ENCODE data around the gene ZCCHC24. TPM values are rescaled to one million over a fixed set of nuclear protein-coding genes. Genes with fewer than 3 reads are reported as not detected.
A peak's percentile ranks its signal among the peaks of the same experiment; 100 is the strongest.

Gene ZCCHC24
- total and polyA plus RNA-seq, 2 of the 8 experiments (the other 6 are each of a cell fraction or from before 2014, with no cell fraction given), result 3.9 to 6.9 TPM

DNA sequence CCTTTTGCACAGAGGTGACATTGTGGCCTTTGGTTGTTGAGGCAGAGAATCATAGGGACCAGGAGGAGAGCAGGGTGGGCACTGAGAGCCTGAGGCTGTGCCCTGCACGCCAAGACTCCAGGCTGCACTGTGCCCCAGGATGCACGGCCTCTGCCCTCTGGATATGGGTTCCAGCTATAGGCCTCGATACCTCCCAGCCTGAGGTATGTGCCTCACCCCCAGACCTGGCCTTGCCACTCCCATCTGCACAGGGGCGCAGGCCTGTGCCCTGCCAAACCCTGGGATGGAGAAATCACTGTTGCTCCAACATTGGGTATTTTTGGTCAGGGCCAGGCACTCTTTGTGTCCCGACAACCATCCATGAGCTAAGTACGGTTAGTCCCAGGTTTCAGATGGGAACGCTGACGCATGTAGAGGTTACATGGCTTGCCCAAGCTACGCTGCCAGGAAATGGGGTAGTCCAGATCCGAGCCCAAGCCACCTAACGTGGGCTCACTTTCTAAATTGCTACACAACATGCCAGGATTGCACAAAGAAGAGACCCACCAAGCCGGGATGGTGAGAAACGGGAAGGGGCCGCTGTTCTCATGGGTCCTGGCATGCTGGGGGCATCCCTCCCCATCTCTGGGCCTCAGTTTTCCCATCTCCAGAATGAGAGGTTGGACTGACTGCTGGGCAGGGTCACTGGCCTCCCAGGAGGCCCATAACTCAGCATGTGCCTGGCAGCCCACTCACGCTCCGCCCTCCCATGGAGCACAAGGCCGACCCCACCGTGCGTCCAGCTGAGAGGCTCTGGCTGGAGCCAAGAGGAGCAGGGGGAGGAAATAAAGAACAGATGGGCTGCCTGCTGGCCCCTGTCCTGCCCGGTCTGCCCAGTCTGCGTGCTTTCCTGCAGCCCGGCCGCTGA, 44.2 kb downstream of the ZCCHC24 start:
- Histone ChIP-seq H3K18ac (ENCODE audit: extremely low read depth, low read length) (no peak overlapping the region), H4K8ac (ENCODE audit: extremely low read depth, insufficient read depth, low read length) (peak overlapping the region; percentile 1; the same call in 1 of the 2 replicates), H3K23ac (ENCODE audit: insufficient read length) (no peak overlapping the region), H3K9me3 (ENCODE audit: insufficient read depth in 2 of 2, low read depth in 1 of 2, low read length in 1 of 2) (no peaks in the 10 kb centered on the region), H3K27me3 (replicated peaks in 1 of 4; ENCODE audit: control insufficient read depth in 3 of 4, extremely low read depth in 1 of 4, insufficient read depth in 3 of 4, low read length in 3 of 4) (no peaks in the 10 kb centered on the region; a peak in 1 of 7 replicates), H2BK12ac (ENCODE audit: low read depth, low read length) (no peak overlapping the region), H3K79me1 (ENCODE audit: low read depth, low read length) (no peaks in the 10 kb centered on the region), H4K91ac (replicated peaks; ENCODE audit: insufficient read length, low read length) (peak overlapping the region; percentile 29), H3K23me2 (ENCODE audit: low read depth, low read length) (peaks cover 5% of the 10 kb centered on the region; the same call in 1 of the 2 replicates), H3K4me2 (ENCODE audit: insufficient read depth in 1 of 2, low read depth in 2 of 2, low read length in 2 of 2) (no peak overlapping the region), H3K79me2 (ENCODE audit: control insufficient read depth in 1 of 2, insufficient read depth in 2 of 2, low read length in 2 of 2) (no peaks in the 10 kb centered on the region), H2AFZ (ENCODE audit: low read length) (no peak overlapping the region), H4K20me1 (replicated peaks in 1 of 2; ENCODE audit: control insufficient read depth in 1 of 2, insufficient read depth in 2 of 2, low read length in 2 of 2) (no peaks in the 10 kb centered on the region), H2AK5ac (ENCODE audit: low read depth, low read length) (no peak overlapping the region), H3K56ac (replicated peaks; ENCODE audit: insufficient read length, low read depth, low read length) (no peak overlapping the region), H3K36me3 (ENCODE audit: control insufficient read depth in 2 of 4, insufficient read depth in 4 of 4, low read length in 3 of 4) (no peaks in the 10 kb centered on the region), H4K5ac (ENCODE audit: insufficient read length, low read depth, low read length) (no peak overlapping the region), H2BK5ac (ENCODE audit: low read depth, low read length) (no peak overlapping the region), H3K27ac (ENCODE audit: low read depth, low read length) (no peak overlapping the region), H3K9ac (replicated peaks in 1 of 4; ENCODE audit: extremely low read depth in 1 of 4, low read depth in 3 of 4, low read length in 3 of 4) (no peak overlapping the region), H2BK20ac (ENCODE audit: low read length) (no peak overlapping the region), H3K4ac (replicated peaks; ENCODE audit: insufficient read length, low read depth, low read length) (no peak overlapping the region), H3K4me1 (replicated peaks in 1 of 4; ENCODE audit: control insufficient read depth in 3 of 4, insufficient read depth in 4 of 4, low read length in 3 of 4) (peaks cover 8 to 34% (median 17%) of the 10 kb centered on the region in 4 experiments), H2BK120ac (replicated peaks; ENCODE audit: low read depth, low read length) (no peak overlapping the region), H3K4me3 (ENCODE audit: extremely low read depth in 1 of 4, insufficient read depth in 2 of 4, low read depth in 3 of 4, low read length in 4 of 4) (no peak overlapping the region), H3K14ac (ENCODE audit: insufficient read length) (no peak overlapping the region), H2BK15ac (ENCODE audit: low read length) (no peak overlapping the region)
- CTCF ChIA-PET (ENCODE audit: partially characterized antibody), result interaction anchor here (0.7 to 13.1 kb wide), 29 partner anchors 8 to 120 kb away, joined by 3 to 100 read pairs (median 6); partner anchors contain the start of gene ZCCHC24
- DNase-seq (ENCODE audit: low read depth in 1 of 2, low spot score in 2 of 2) (no peak), FAIRE-seq (no peak)
- POLR2A ChIA-PET (ENCODE audit: partially characterized antibody), result interaction anchor here (0.8 to 1.1 kb wide), 2 partner anchors 12 to 43 kb away, joined by 4 read pairs; no protein-coding TSS in a partner anchor
- TF ChIP-seq EZH2 (IDR thresholded peaks at IDR 0.05; ENCODE audit: low read depth, low read length, severe bottlenecking) (no peak), TCF12 (IDR thresholded peaks at IDR 0.05; ENCODE audit: low read depth, low read length) (no peak), CHD2 (IDR thresholded peaks at IDR 0.05; ENCODE audit: low read length) (no peak), ATF2 (IDR thresholded peaks at IDR 0.05; ENCODE audit: low read length) (no peak), SUZ12 (IDR thresholded peaks at IDR 0.05; ENCODE audit: low read length) (no peak), RBBP5 (IDR thresholded peaks at IDR 0.05; ENCODE audit: borderline replicate concordance, low read depth, low read length) (no peak)
- TF ChIP-seq, protein P1, sequence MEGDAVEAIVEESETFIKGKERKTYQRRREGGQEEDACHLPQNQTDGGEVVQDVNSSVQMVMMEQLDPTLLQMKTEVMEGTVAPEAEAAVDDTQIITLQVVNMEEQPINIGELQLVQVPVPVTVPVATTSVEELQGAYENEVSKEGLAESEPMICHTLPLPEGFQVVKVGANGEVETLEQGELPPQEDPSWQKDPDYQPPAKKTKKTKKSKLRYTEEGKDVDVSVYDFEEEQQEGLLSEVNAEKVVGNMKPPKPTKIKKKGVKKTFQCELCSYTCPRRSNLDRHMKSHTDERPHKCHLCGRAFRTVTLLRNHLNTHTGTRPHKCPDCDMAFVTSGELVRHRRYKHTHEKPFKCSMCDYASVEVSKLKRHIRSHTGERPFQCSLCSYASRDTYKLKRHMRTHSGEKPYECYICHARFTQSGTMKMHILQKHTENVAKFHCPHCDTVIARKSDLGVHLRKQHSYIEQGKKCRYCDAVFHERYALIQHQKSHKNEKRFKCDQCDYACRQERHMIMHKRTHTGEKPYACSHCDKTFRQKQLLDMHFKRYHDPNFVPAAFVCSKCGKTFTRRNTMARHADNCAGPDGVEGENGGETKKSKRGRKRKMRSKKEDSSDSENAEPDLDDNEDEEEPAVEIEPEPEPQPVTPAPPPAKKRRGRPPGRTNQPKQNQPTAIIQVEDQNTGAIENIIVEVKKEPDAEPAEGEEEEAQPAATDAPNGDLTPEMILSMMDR (IDR thresholded peaks at IDR 0.05; ENCODE audit: control extremely low read depth in 1 of 3, insufficient read depth in 1 of 3, low read depth in 1 of 3, low read length in 3 of 3), result no peak
- 90% methylated on average over 23 of the region's 23 CpGs; no CpG with 5 or more reads in 1 of the 2 experiments for WGBS, 2 experiments (ENCODE audit: extremely low coverage in 1 of 2, insufficient coverage in 1 of 2, insufficient read length in 1 of 2, insufficient replicate concordance in 2 of 2, low coverage in 1 of 2, low lambda C conversion rate in 2 of 2, missing lambda C conversion rate in 1 of 2)
